ENCODE data around the gene PRXL2C. TPM values are rescaled to one million over a fixed set of nuclear protein-coding genes. Genes with fewer than 3 reads are reported as not detected.

Gene PRXL2C
- total and polyA plus RNA-seq, 9 of the 15 experiments (the other 6 are each of a cell fraction or from before 2014, with no cell fraction given): 3.6 to 15.3 (median 10.6) TPM

DNA sequence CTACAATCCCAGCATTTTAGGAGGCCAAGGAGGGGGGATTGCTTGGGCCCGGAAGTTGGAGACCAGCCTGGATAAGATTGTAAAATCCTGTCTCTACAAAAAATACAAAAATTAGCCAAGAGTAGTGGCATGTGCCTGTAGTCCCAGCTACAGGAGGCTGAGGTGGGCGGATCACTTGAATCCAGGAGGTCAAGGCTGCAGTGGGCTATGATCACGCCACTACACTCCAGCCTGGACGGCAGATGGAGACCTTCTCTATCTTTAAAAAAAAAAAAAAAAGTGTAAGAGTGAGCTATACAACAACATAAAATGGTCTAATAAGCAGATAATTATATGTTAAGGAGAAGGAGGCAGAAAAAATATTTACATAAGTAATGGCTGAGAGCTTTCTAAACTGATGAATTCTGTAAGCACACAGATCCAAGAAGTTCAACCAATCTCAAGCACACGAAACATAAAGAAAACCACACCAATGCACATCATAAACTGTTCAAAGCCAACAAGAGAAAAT lies 58.5 kb downstream of the PRXL2C start:
- Histone ChIP-seq H3K9ac (ENCODE audit: insufficient read depth in 1 of 2, low read depth in 2 of 2, low read length in 2 of 2) (no peak overlapping the region), H4K20me1 (replicated peaks; ENCODE audit: control insufficient read depth, insufficient read depth, low read length) (no peaks in the 10 kb centered on the region), H3K9me1 (ENCODE audit: control insufficient read depth, insufficient read depth, low read length) (no peaks in the 10 kb centered on the region), H3K4me3 (no peak overlapping the region), H3K79me2 (ENCODE audit: control insufficient read depth, insufficient read depth, low read length) (no peaks in the 10 kb centered on the region), H3K4me1 (replicated peaks in 1 of 2; ENCODE audit: control insufficient read depth in 2 of 2, insufficient read depth in 2 of 2, low read length in 2 of 2) (no peaks in the 10 kb centered on the region), H3K36me3 (ENCODE audit: control insufficient read depth, insufficient read depth, low read length) (no peaks in the 10 kb centered on the region), H3K27me3 (ENCODE audit: control insufficient read depth in 2 of 2, insufficient read depth in 2 of 2, low read length in 2 of 2) (peaks cover 0 to 6% of the 10 kb centered on the region in 2 experiments; a peak in 1 of 5 replicates), H3K27ac (ENCODE audit: extremely low read depth, low read depth, low read length) (no peak overlapping the region), H2AFZ (ENCODE audit: low read depth, low read length) (no peak overlapping the region), H3K9me3 (replicated peaks; ENCODE audit: control insufficient read depth, insufficient read depth, low read depth, low read length) (no peaks in the 10 kb centered on the region), H3K4me2 (ENCODE audit: insufficient read depth, low read length) (no peak overlapping the region)
- WGBS (ENCODE audit: insufficient coverage, low coverage, missing lambda C conversion rate): 14% methylated on average over 5 of the region's 5 CpGs
- ChIA-PET CTCF (ENCODE audit: low intra/inter-chr PET ratio) (no interaction called here), POLR2A (interaction anchor here (0.9 kb wide), 1 partner anchor 39 kb away, joined by 3 read pairs; no protein-coding TSS in a partner anchor)
- BruUV-seq (replicated peaks): no TSS peak
- intact Hi-C loops (cut with micrococcal nuclease) (loop anchor here (10.0 kb wide), 1 partner anchor 58 kb away; the partner anchor contains the start of gene PRXL2C), in situ Hi-C loops (cut with MboI) (no loop called here)
- ATAC-seq (no peak), FAIRE-seq (no peak), DNase-seq (ENCODE audit: extremely low read depth in 1 of 4, low spot score in 3 of 4) (no peak)
- TF ChIP-seq DACH1 (IDR thresholded peaks at IDR 0.05; ENCODE audit: partially characterized antibody) (no peak), DDX20 (tag; IDR thresholded peaks at IDR 0.05; ENCODE audit: low read depth) (no peak), TEAD1 (CRISPR knock-in tag; IDR thresholded peaks at IDR 0.05) (no peak), ZBTB17 (CRISPR knock-in tag; IDR thresholded peaks at IDR 0.05) (no peak), U2AF2 (optimal IDR thresholded peaks at IDR 0.05; ENCODE audit: low read depth, low read length) (no peak), TFAM (CRISPR knock-in tag; conservative IDR thresholded peaks at IDR 0.05) (no peak), ZNF551 (CRISPR knock-in tag; IDR thresholded peaks at IDR 0.05) (no peak), PHB (CRISPR knock-in tag; IDR thresholded peaks at IDR 0.05) (no peak), SAFB2 (IDR thresholded peaks at IDR 0.05; ENCODE audit: borderline replicate concordance, low read depth, low read length, severe bottlenecking) (no peak), ZNF224 (CRISPR knock-in tag; IDR thresholded peaks at IDR 0.05) (no peak), BRF1 (IDR thresholded peaks at IDR 0.05; ENCODE audit: borderline replicate concordance, extremely low read depth, insufficient read length) (no peak)
- TF ChIP-seq, protein P1, sequence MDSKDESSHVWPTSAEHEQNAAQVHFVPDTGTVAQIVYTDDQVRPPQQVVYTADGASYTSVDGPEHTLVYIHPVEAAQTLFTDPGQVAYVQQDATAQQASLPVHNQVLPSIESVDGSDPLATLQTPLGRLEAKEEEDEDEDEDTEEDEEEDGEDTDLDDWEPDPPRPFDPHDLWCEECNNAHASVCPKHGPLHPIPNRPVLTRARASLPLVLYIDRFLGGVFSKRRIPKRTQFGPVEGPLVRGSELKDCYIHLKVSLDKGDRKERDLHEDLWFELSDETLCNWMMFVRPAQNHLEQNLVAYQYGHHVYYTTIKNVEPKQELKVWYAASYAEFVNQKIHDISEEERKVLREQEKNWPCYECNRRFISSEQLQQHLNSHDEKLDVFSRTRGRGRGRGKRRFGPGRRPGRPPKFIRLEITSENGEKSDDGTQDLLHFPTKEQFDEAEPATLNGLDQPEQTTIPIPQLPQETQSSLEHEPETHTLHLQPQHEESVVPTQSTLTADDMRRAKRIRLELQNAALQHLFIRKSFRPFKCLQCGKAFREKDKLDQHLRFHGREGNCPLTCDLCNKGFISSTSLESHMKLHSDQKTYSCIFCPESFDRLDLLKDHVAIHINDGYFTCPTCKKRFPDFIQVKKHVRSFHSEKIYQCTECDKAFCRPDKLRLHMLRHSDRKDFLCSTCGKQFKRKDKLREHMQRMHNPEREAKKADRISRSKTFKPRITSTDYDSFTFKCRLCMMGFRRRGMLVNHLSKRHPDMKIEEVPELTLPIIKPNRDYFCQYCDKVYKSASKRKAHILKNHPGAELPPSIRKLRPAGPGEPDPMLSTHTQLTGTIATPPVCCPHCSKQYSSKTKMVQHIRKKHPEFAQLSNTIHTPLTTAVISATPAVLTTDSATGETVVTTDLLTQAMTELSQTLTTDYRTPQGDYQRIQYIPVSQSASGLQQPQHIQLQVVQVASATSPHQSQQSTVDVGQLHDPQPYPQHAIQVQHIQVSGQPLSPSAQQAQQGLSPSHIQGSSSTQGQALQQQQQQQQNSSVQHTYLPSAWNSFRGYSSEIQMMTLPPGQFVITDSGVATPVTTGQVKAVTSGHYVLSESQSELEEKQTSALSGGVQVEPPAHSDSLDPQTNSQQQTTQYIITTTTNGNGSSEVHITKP (IDR thresholded peaks at IDR 0.05; ENCODE audit: partially characterized antibody): no peak
- TF ChIP-seq, protein P2, sequence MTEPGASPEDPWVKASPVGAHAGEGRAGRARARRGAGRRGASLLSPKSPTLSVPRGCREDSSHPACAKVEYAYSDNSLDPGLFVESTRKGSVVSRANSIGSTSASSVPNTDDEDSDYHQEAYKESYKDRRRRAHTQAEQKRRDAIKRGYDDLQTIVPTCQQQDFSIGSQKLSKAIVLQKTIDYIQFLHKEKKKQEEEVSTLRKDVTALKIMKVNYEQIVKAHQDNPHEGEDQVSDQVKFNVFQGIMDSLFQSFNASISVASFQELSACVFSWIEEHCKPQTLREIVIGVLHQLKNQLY (CRISPR knock-in tag; conservative IDR thresholded peaks at IDR 0.05): no peak
- TF ChIP-seq, protein P3, sequence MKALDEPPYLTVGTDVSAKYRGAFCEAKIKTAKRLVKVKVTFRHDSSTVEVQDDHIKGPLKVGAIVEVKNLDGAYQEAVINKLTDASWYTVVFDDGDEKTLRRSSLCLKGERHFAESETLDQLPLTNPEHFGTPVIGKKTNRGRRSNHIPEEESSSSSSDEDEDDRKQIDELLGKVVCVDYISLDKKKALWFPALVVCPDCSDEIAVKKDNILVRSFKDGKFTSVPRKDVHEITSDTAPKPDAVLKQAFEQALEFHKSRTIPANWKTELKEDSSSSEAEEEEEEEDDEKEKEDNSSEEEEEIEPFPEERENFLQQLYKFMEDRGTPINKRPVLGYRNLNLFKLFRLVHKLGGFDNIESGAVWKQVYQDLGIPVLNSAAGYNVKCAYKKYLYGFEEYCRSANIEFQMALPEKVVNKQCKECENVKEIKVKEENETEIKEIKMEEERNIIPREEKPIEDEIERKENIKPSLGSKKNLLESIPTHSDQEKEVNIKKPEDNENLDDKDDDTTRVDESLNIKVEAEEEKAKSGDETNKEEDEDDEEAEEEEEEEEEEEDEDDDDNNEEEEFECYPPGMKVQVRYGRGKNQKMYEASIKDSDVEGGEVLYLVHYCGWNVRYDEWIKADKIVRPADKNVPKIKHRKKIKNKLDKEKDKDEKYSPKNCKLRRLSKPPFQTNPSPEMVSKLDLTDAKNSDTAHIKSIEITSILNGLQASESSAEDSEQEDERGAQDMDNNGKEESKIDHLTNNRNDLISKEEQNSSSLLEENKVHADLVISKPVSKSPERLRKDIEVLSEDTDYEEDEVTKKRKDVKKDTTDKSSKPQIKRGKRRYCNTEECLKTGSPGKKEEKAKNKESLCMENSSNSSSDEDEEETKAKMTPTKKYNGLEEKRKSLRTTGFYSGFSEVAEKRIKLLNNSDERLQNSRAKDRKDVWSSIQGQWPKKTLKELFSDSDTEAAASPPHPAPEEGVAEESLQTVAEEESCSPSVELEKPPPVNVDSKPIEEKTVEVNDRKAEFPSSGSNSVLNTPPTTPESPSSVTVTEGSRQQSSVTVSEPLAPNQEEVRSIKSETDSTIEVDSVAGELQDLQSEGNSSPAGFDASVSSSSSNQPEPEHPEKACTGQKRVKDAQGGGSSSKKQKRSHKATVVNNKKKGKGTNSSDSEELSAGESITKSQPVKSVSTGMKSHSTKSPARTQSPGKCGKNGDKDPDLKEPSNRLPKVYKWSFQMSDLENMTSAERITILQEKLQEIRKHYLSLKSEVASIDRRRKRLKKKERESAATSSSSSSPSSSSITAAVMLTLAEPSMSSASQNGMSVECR (CRISPR knock-in tag; IDR thresholded peaks at IDR 0.05): no peak
